H1 (cell line): ENCODE data around the gene TMEM163. TPM values are rescaled to one million over a fixed set of nuclear protein-coding genes. Genes with fewer than 3 reads are reported as not detected.

Experiments used
- CBX8 ChIP-seq: fragments of 300-800, 300-1000 bp; sonication (generic); IDR thresholded peaks from 2 replicates; pipeline ENCODE4 v1.7.1; 2016; ENCODE audit warnings: low read depth, low read length, borderline replicate concordance
- CHD1 ChIP-seq: IDR thresholded peaks from 2 replicates; pipeline ENCODE4 v1.6.1; 2012; ENCODE audit warnings: low read depth, low read length, improper control_type of control experiment
- EGR1 ChIP-seq: IDR thresholded peaks from 2 replicates; pipeline ENCODE4 v1.6.1; 2011; ENCODE audit warnings: low read depth, low read length, borderline replicate concordance
- HDAC2 ChIP-seq, 2 experiments: fragments of 300-600 bp in 1 of 2; sonication (generic) in 1 of 2; IDR thresholded peaks; 2 replicates each; pipeline ENCODE4 v1.6.1; 2011 to 2012; ENCODE audit warnings: low read depth in 2 of 2, low read length in 2 of 2, mild to moderate bottlenecking in 2 of 2, moderate library complexity in 2 of 2, borderline replicate concordance in 1 of 2, inconsistent platforms in 1 of 2
- NANOG ChIP-seq: IDR thresholded peaks from 2 replicates; pipeline ENCODE4 v1.6.1; 2011; ENCODE audit warnings: low read length, low read depth, mild to moderate bottlenecking, inconsistent platforms; ENCODE audit not compliant: insufficient read depth, poor library complexity, severe bottlenecking
- POLR2AphosphoS5 ChIP-seq: IDR thresholded peaks from 2 replicates; pipeline ENCODE4 v1.6.1; 2011; ENCODE audit warnings: low read depth, low read length
- polyA plus RNA-seq, 7 experiments: library from polyadenylated mRNA; depleted of rRNA in 3 of 7; stranded (reverse) in 5 of 7; unstranded in 2 of 7; fragments of >200 nt in 5 of 7; fragments of 200-250 nt in 2 of 7; gene quantifications; 1 replicate in 5 of 7; 2 replicates in 1 of 7; 4 replicates in 1 of 7; pipeline versions ENCODE4 v1.2.1 to v1.2.3, GENCODE V29; 2011 to 2013; ENCODE audit warnings: missing spikeins in 2 of 7, mixed read lengths in 2 of 7
- total RNA-seq: library from RNA; stranded (reverse); fragmentation: NEBNext Ultra II Directional; extraction: Animal tissue kit (Norgen Biotek cat#: 25700); gene quantifications from 2 replicates; pipeline ENCODE4 v1.2.1, GENCODE V29; 2021
- TF ChIP-seq, protein P1 (sequence below): IDR thresholded peaks from 2 replicates; pipeline ENCODE4 v1.6.1; 2011; ENCODE audit warnings: low read length, improper control_type of control experiment

TMEM163 gene
- total and polyA plus RNA-seq, 2 of the 8 experiments (the other 6 are each of a cell fraction or from before 2014, with no cell fraction given): 2.8 to 3.2 TPM

DNA sequence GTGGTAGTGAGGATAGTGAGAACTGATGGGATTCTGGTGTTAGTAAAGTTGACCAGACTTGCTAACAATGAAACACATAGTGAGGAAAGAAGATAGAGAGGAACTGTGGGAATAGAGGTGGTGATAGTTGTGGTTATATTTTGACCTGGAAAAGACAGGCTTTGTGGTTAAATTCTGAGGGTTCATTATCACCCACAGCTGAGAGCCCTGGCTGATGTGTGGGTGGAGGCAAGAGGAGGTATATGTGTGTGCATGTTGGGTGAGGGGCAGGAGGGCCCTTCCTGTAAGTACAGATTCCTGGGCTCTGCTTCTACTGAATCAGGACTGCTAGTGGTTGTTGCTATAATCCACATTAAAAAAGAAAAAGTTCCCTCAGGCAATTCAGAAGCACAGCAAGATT, 26.2 kb upstream of the TMEM163 start (continued):
- no peak for TF ChIP-seq EGR1
- TF ChIP-seq NANOG: no peak
- no peak for TF ChIP-seq CBX8
- TF ChIP-seq CHD1: no peak
- TF ChIP-seq HDAC2 (IDR thresholded peaks at IDR 0.05; ENCODE audit: borderline replicate concordance in 1 of 2, low read depth in 2 of 2, low read length in 2 of 2): no peak
- no peak for TF ChIP-seq POLR2AphosphoS5
- TF ChIP-seq, protein P1, sequence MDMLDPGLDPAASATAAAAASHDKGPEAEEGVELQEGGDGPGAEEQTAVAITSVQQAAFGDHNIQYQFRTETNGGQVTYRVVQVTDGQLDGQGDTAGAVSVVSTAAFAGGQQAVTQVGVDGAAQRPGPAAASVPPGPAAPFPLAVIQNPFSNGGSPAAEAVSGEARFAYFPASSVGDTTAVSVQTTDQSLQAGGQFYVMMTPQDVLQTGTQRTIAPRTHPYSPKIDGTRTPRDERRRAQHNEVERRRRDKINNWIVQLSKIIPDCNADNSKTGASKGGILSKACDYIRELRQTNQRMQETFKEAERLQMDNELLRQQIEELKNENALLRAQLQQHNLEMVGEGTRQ: no peak
